ENCODE data around the gene RNF43. TPM values are rescaled to one million over a fixed set of nuclear protein-coding genes. Genes with fewer than 3 reads are reported as not detected.

Gene RNF43
- total RNA-seq, 1 experiment from 2014 or later = 0.42 TPM

DNA sequence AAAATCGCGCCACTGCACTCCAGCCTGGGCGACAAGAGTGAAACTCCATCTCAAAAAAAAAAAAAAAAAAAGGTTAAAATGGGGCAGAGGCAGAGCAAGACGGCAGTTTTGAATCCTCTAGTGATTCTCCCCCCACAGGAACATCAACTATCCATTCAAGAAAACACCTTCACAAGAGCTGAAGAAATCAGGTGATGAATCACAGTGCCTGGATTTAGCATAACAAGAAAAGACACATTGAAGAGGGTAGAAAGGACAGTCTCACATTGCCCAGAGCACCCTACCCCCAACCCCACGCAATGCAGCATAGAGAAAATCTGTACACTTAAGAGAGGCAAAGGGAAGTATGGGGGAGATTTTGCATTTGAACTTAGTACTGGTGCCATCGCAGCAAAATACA, 28.8 kb upstream of the RNF43 start:
- TF ChIP-seq, protein P1, sequence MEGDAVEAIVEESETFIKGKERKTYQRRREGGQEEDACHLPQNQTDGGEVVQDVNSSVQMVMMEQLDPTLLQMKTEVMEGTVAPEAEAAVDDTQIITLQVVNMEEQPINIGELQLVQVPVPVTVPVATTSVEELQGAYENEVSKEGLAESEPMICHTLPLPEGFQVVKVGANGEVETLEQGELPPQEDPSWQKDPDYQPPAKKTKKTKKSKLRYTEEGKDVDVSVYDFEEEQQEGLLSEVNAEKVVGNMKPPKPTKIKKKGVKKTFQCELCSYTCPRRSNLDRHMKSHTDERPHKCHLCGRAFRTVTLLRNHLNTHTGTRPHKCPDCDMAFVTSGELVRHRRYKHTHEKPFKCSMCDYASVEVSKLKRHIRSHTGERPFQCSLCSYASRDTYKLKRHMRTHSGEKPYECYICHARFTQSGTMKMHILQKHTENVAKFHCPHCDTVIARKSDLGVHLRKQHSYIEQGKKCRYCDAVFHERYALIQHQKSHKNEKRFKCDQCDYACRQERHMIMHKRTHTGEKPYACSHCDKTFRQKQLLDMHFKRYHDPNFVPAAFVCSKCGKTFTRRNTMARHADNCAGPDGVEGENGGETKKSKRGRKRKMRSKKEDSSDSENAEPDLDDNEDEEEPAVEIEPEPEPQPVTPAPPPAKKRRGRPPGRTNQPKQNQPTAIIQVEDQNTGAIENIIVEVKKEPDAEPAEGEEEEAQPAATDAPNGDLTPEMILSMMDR (conservative IDR thresholded peaks at IDR 0.05) = no peak
- Histone ChIP-seq H3K79me1 (ENCODE audit: insufficient read depth, low read depth, low read length, poor library complexity, severe bottlenecking) (no peaks in the 10 kb centered on the region), H3K23ac (ENCODE audit: insufficient read length, low read depth, low read length) (no peak overlapping the region), H3K56ac (ENCODE audit: insufficient read length, low read depth, low read length) (no peak overlapping the region), H3K9me3 (ENCODE audit: control insufficient read depth, low read depth, low read length) (no peaks in the 10 kb centered on the region), H2BK15ac (ENCODE audit: low read depth, low read length) (no peak overlapping the region), H2BK5ac (ENCODE audit: insufficient read length, low read length) (no peak overlapping the region), H3K23me2 (ENCODE audit: insufficient read length, low read depth, low read length, poor library complexity, severe bottlenecking) (no peaks in the 10 kb centered on the region), H3K79me2 (ENCODE audit: insufficient read depth, low read length) (no peaks in the 10 kb centered on the region), H3T11ph (ENCODE audit: low read length) (no peak overlapping the region), H3K4me1 (ENCODE audit: insufficient read depth, low read length) (peaks cover 8% of the 10 kb centered on the region; the same call in 1 of the 2 replicates), H2BK120ac (ENCODE audit: low read depth, low read length, poor library complexity, severe bottlenecking) (no peak overlapping the region), H3K9ac (ENCODE audit: extremely low read depth, insufficient read length, low read length) (no peak overlapping the region), H3K18ac (ENCODE audit: insufficient read length, low read depth, low read length) (no peak overlapping the region), H4K91ac (ENCODE audit: insufficient read length, low read depth, low read length) (no peak overlapping the region), H3K4me2 (ENCODE audit: insufficient read depth, insufficient read length, low read length) (peak overlapping the region; percentile 27), H4K5ac (ENCODE audit: insufficient read length, low read depth, low read length) (no peak overlapping the region), H2AK5ac (ENCODE audit: insufficient read length, low read length) (no peak overlapping the region), H4K20me1 (ENCODE audit: control insufficient read depth, insufficient read depth, insufficient read length) (no peaks in the 10 kb centered on the region), H2AFZ (ENCODE audit: low read length) (no peak overlapping the region), H3K14ac (ENCODE audit: insufficient read depth, low read length) (no peak overlapping the region; the same call in 1 of the 2 replicates), H3K4ac (ENCODE audit: low read depth, low read length) (no peak overlapping the region), H4K8ac (replicated peaks; ENCODE audit: insufficient read length, low read depth, low read length) (no peak overlapping the region), H3K27me3 (ENCODE audit: insufficient read depth, low read length) (no peaks in the 10 kb centered on the region), H2BK12ac (ENCODE audit: insufficient read length, low read depth, low read length) (no peak overlapping the region), H3K27ac (ENCODE audit: insufficient read length, low read depth, low read length) (no peak overlapping the region), H2BK20ac (ENCODE audit: low read depth, low read length, poor library complexity, severe bottlenecking) (no peak overlapping the region)
- Mint-ChIP-seq H3K9me3 (peaks cover 10 to 11% of the 10 kb centered on the region in 2 experiments), H3K27ac (peak overlapping the region in 2 of 3 experiments; percentile 5 to 50; a peak in 2 of 7 replicates), H3K27me3 (ENCODE audit: low read depth) (no peaks in the 10 kb centered on the region), H3K4me3 (no peak overlapping the region), H3K36me3 (ENCODE audit: insufficient read depth in 1 of 3, low read depth in 3 of 3) (peaks cover 0 to 5% (median 1%) of the 10 kb centered on the region in 3 experiments; a peak in 3 of 7 replicates), H3K4me1 (peaks cover 12 to 18% of the 10 kb centered on the region in 2 experiments)
- DNase-seq = no peak
- WGBS (ENCODE audit: extremely low coverage, insufficient read length, low lambda C conversion rate) = no CpG with 5 or more reads among the region's 6 CpGs
